Measurements from ENCODE around the gene FIGLA. TPM values are rescaled to one million over a fixed set of nuclear protein-coding genes. Genes with fewer than 3 reads are reported as not detected.

FIGLA gene
- total and polyA plus RNA-seq, 2 of the 8 experiments (the other 6 are each of a cell fraction or from before 2014, with no cell fraction given), result not detected

DNA sequence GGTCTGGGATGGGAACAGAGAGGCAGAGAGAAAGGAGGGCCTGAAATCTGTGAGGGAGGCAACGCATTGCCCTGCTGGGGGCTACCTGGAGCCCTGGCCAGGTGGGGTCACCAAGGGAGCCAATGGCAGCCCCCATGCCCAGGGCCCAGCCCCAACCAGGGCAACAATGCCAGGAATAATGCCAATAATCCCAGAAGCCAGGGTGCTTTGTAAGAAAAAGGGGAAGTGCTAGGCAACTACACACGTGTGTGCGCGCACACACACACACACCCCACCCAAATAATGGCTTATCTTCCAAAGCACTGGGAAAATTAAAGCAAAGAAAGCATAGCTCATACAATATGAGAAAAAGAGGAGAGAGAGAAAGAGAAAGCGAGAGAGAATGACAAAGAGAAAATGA is 36.9 kb upstream of the FIGLA start:
- Histone ChIP-seq H3K9me3 (ENCODE audit: insufficient read depth in 2 of 2, low read depth in 1 of 2, low read length in 1 of 2) (no peaks in the 10 kb centered on the region), H2BK20ac (ENCODE audit: low read length) (no peak overlapping the region), H3K18ac (ENCODE audit: extremely low read depth, low read length) (no peak overlapping the region), H2BK5ac (ENCODE audit: low read depth, low read length) (no peak overlapping the region), H2BK120ac (replicated peaks; ENCODE audit: low read depth, low read length) (no peak overlapping the region), H3K27me3 (replicated peaks in 1 of 4; ENCODE audit: control insufficient read depth in 3 of 4, extremely low read depth in 1 of 4, insufficient read depth in 3 of 4, low read length in 3 of 4) (no peaks in the 10 kb centered on the region; a peak in 1 of 7 replicates), H3K14ac (ENCODE audit: insufficient read length) (no peak overlapping the region), H3K4me1 (replicated peaks in 1 of 4; ENCODE audit: control insufficient read depth in 3 of 4, insufficient read depth in 4 of 4, low read length in 3 of 4) (peaks cover 0 to 5% (median 2%) of the 10 kb centered on the region in 4 experiments; a peak in 4 of 7 replicates), H3K9ac (replicated peaks in 1 of 4; ENCODE audit: extremely low read depth in 1 of 4, low read depth in 3 of 4, low read length in 3 of 4) (no peak overlapping the region), H2AFZ (ENCODE audit: low read length) (no peak overlapping the region), H3K4ac (replicated peaks; ENCODE audit: insufficient read length, low read depth, low read length) (no peak overlapping the region), H3K56ac (replicated peaks; ENCODE audit: insufficient read length, low read depth, low read length) (no peak overlapping the region), H3K36me3 (ENCODE audit: control insufficient read depth in 2 of 4, insufficient read depth in 4 of 4, low read length in 3 of 4) (no peaks in the 10 kb centered on the region), H4K20me1 (replicated peaks in 1 of 2; ENCODE audit: control insufficient read depth in 1 of 2, insufficient read depth in 2 of 2, low read length in 2 of 2) (no peaks in the 10 kb centered on the region), H2AK5ac (ENCODE audit: low read depth, low read length) (no peak overlapping the region), H3K79me1 (ENCODE audit: low read depth, low read length) (no peaks in the 10 kb centered on the region), H3K23ac (ENCODE audit: insufficient read length) (no peak overlapping the region), H3K23me2 (ENCODE audit: low read depth, low read length) (no peaks in the 10 kb centered on the region), H4K5ac (ENCODE audit: insufficient read length, low read depth, low read length) (no peak overlapping the region), H3K27ac (ENCODE audit: low read depth, low read length) (no peak overlapping the region), H2BK15ac (ENCODE audit: low read length) (no peak overlapping the region), H3K4me2 (ENCODE audit: insufficient read depth in 1 of 2, low read depth in 2 of 2, low read length in 2 of 2) (no peak overlapping the region), H4K8ac (ENCODE audit: extremely low read depth, insufficient read depth, low read length) (no peak overlapping the region), H2BK12ac (ENCODE audit: low read depth, low read length) (no peak overlapping the region), H3K4me3 (ENCODE audit: extremely low read depth in 1 of 4, insufficient read depth in 2 of 4, low read depth in 3 of 4, low read length in 4 of 4) (no peak overlapping the region), H4K91ac (replicated peaks; ENCODE audit: insufficient read length, low read length) (no peak overlapping the region), H3K79me2 (ENCODE audit: control insufficient read depth in 1 of 2, insufficient read depth in 2 of 2, low read length in 2 of 2) (no peaks in the 10 kb centered on the region)
- FAIRE-seq (no peak), DNase-seq (ENCODE audit: low read depth in 1 of 2, low spot score in 2 of 2) (no peak)
- ChIA-PET POLR2A (ENCODE audit: partially characterized antibody) (no interaction called here), CTCF (ENCODE audit: partially characterized antibody) (interaction anchor here (0.9 to 2.1 kb wide), 5 partner anchors 33 to 121 kb away, joined by 3 to 5 read pairs (median 4); no protein-coding TSS in a partner anchor)
- no peak for TF ChIP-seq EP300 (IDR thresholded peaks at IDR 0.05; ENCODE audit: borderline replicate concordance in 1 of 2, low read depth in 2 of 2, low read length in 2 of 2)
- WGBS, 2 experiments (ENCODE audit: extremely low coverage in 1 of 2, insufficient coverage in 1 of 2, insufficient read length in 1 of 2, insufficient replicate concordance in 2 of 2, low coverage in 1 of 2, low lambda C conversion rate in 2 of 2, missing lambda C conversion rate in 1 of 2), result 92% methylated on average over 5 of the region's 5 CpGs; no CpG with 5 or more reads in 1 of the 2 experiments
